ENCODE results near the gene MCM5. TPM values are rescaled to one million over a fixed set of nuclear protein-coding genes. Genes with fewer than 3 reads are reported as not detected.

The MCM5 gene
- total RNA-seq, result 32.3 and 64.4 TPM in 2 replicates

GRCh38 chr22:35399678-35400500 is at the start of gene MCM5:
MCM5 (plus strand) TSS chr22:35400140; CDS start chr22:35400439, 299 bp downstream.

GRCh38 chr22:35380537-35381423 is 19.2 kb upstream of the MCM5 start, which contains the start of gene HMOX1:
HMOX1 (plus strand) TSS chr22:35381096; CDS start chr22:35381174, 78 bp downstream.

Other genes with a start within 250 kb of the MCM5 start
- gene HMGXB4, start 142.6 kb upstream of the MCM5 start, total RNA-seq, result 11.9 and 13.9 TPM in 2 replicates
- 18.6 and 20.6 TPM in 2 replicates for gene TOM1, start 100.2 kb upstream of the MCM5 start, total RNA-seq
- 34.4 and 49.2 TPM in 2 replicates for gene HMOX1, start 19.0 kb upstream of the MCM5 start, total RNA-seq
- gene RASD2, start 140.7 kb downstream of the MCM5 start, total RNA-seq, result under 0.01 TPM in 1 of 2 replicates, not detected in the other
- gene MB, start 217.2 kb downstream of the MCM5 start, total RNA-seq, result not detected in 2 replicates
- gene APOL6, start 248.3 kb downstream of the MCM5 start, total RNA-seq, result 1.2 and 8.2 TPM in 2 replicates